GM18868 (cell line): ENCODE data around the gene DEPDC5.

Experiments used
- ATAC-seq: cut with Tn5 transposase; IDR thresholded peaks from one replicate; pipeline ENCODE4 v1.9.1; 2021; ENCODE audit warnings: mild to moderate bottlenecking, moderate library complexity; ENCODE audit not compliant: unreplicated experiment

The DEPDC5 gene

DNA sequence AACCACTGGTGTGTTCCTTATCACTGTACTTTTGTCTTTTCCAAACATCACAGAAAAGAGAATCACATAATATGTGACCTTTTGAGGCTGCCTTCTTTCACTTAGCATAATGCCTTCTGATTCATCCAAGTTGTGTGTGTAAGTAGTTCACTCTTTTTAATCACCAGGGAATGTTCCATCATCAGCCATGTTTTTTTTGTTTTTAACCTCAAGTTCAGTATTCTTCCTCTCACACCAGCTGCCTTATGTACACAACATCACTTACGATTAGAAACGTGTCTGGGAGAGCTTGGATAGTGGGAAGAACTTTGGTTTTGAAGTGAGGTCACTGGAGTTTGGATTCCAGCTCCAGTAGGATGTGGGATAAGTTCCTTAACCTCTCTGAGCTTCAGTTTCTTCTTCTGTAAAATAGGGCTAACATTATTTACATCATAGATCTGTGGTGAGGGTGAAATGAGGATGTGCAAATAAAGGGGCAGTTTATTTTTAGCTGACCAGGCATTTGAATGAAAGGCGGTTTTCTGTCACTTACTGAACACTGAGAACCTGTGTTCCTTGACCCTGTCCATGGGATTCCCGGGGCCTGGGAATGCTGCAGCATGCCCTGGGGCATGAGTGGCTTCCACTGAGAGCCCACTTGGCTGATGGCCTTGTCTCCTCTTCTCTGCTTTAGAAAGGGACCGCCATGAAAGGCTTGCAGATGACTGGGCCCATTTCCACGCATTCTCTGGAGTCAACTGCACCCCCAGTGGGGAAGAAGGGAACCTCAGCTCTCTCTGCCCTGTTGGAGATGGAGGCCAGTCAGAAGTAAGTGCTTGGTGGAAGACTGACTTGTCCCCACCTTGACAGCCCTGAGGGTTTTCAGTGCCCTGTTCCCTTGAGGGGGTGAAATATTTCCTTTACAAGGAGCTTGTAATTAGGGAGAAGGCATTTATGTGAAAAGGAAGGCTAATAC, 92.6 kb downstream of the DEPDC5 start:
- ATAC-seq, result no peak

DNA sequence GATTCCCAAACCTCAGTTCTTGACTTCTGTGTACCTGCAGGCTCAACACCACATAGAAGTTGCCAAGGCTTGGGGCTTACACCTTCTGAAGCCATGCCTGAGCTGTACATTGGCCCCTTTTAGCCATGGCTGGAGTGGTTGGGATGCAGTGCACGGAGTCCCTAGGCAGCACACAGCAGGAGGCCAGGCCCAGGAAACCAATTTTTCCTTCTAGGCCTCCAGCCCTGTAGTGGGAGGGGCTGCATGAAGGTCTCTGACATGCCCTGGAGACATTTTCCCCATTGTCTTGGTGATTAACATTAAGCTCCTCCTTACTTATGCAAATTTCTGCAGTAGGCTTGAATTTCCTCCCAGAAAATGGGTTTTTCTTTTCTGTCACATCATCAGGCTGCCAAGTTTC, 94.6 kb downstream of the DEPDC5 start:
- ATAC-seq, result no peak

DNA sequence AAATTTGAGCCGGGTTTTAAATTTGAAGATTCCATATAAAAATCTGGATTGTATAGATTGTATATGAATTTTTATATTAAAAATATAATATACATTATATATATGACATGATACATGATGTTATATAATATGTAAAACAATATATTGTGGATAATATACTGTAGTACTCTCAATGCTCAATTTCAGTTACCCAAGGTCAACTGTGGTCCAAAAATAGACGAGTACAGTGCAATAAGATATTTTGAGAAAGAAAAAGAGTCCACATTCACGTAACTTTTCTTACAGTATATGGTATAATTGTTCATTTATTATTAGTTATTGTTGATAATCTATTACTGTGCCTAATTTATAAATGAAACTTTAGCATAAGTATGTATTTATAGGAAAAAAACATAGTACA, 96.3 kb downstream of the DEPDC5 start:
- no peak for ATAC-seq

DNA sequence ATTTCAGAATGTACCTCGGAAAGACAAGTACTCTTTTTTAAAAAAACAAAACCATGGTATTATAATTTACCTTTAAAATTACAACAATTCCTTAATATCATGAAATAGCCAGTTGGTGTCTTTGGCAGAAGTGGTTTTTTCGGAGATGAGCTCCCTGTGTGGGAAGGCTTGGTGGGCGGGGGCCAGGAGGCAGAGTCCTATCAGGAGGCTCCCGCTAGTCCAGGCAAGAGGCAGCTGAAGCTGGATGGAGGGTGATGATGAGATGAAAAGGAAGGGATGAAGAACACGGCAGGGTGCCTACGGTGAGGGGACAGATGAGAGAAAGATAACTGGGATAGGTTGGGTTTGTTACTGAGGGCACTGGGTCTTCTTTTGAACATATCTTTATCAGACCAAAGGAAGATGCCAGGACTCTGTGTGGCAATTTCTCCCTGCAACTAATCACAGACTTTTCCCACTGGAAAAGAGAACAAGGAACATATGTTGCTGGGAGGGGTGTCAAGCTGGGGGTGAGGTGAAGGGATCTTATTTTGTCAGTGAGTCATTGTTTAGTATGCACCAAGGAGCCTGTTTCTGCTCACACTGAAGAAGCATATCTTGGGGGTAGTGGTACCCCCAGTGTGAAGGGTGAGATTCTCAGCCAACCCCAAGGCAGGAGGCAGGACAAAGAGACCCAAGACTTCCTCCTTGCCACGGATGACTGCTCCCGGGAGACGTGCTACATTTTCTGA, 99.0 kb downstream of the DEPDC5 start:
- no peak for ATAC-seq

- no peak for ATAC-seq
These were observed 100.1 kb downstream of the DEPDC5 start for GRCh38 chr22:31853736-31854495.

GRCh38 chr22:31857247-31857646, 103.4 kb downstream of the DEPDC5 start:
- ATAC-seq, result no peak

DNA sequence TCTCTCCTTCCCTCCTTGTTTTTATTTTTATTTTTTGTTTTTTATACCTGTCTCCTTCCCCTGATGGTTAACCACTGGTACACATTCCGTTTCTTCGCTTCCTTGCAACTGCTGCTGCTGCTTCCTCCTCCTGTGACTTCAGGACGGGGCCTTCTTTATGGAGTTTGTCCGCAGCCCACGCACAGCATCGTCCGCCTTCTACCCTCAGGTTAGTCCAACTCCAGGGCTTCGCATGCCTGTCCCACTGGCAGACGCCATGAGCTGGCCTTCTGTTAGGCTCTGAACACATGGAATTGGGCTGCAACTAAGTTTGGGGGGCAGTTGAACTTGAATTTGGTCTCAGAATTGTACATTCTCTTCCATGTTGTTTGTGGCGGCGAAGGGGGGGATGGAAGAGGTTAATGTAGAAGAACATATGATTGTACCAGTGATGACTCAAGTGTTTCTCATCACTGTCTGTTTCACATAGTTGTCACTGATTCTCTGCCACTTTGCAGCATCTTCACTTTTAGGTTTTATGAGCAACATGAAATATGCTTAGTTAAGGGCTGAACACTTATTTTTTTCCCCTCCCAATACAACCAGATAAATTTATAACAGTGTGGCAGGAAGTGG, 107.5 kb downstream of the DEPDC5 start:
- no peak for ATAC-seq

DNA sequence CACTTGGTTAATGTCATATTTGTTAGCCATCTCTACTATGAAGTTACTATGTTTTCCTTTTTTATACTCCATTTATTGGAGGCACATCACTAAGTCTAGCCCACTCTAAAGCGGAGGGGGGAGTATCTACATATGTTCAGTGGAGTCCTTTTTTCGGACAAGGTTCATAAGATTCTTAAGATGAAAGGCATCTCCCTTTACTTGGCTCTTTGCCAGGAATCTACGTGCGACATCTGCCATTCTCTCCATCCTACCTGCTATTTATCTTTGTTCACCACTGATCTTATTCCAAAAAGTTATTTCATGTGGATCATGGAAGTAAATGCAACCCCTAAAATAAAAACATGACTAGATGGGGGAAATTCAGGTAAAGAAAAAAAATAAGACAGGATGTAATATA, 113.1 kb downstream of the DEPDC5 start:
- ATAC-seq, result no peak

GRCh38 chr22:31867386-31868153, 113.8 kb downstream of the DEPDC5 start:
- ATAC-seq, result no peak

GRCh38 chr22:31869739-31870138, 115.9 kb downstream of the DEPDC5 start:
- ATAC-seq, result no peak

GRCh38 chr22:31870890-31871289, 117.1 kb downstream of the DEPDC5 start:
- ATAC-seq, result no peak

GRCh38 chr22:31871480-31871879, 117.7 kb downstream of the DEPDC5 start:
- no peak for ATAC-seq

- ATAC-seq, result no peak
These were observed 118.4 kb downstream of the DEPDC5 start for GRCh38 chr22:31872209-31872608.

- ATAC-seq, result no peak
These were observed 121.0 kb downstream of the DEPDC5 start for GRCh38 chr22:31874821-31875220.

GRCh38 chr22:31876156-31876920, 122.5 kb downstream of the DEPDC5 start:
- ATAC-seq, result no peak

- ATAC-seq, result no peak
These were observed 125.8 kb downstream of the DEPDC5 start for GRCh38 chr22:31879585-31879984.

GRCh38 chr22:31881200-31881599, 127.4 kb downstream of the DEPDC5 start:
- no peak for ATAC-seq

GRCh38 chr22:31881865-31882264, 128.0 kb downstream of the DEPDC5 start:
- ATAC-seq, result no peak

DNA sequence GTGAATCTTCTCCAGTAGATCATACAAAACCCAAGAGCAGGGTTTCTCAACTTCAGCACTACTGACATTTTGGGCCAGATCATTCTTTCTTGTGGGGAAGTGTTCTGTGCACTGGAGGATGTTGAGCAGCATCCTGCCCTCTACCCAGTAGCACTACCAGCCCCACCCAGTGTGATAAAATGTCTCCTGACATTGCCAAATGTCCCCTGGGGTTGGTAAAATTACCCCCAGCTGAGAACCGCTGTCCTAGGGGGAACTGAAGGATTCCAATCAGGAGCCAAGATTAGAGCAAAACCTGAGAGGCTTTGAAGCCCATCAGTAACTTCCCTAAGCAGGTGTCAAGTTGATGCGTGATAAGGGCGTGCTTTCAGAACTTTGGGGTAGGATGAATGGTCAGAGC, 129.2 kb downstream of the DEPDC5 start:
- ATAC-seq, result no peak
